ENCODE results near the gene DPF3. TPM values are rescaled to one million over a fixed set of nuclear protein-coding genes. Genes with fewer than 3 reads are reported as not detected.

DPF3 gene
- total and polyA plus RNA-seq, 4 donors = 0.17 to 3.9 (median 0.52) TPM

GRCh38 chr14:72633551-72633950 is 260.4 kb downstream of the DPF3 start:
- H3K4me3 ChIP-seq = no peak overlapping the region
- ATAC-seq (ENCODE audit: insufficient read depth, low FRiP score) (no peak), DNase-seq (peak in 1 of 3 donors; percentile 3)
- no peak for TF ChIP-seq CTCF (IDR thresholded peaks at IDR 0.05; ENCODE audit: control extremely low read depth, extremely low read depth)
- no peaks in the 10 kb centered on the region for H3K36me3 ChIP-seq (ENCODE audit: control insufficient read depth in 4 of 4, insufficient read depth in 4 of 4, low read length in 4 of 4)
- peaks cover 0 to 6% (median 0%) of the 10 kb centered on the region in 5 donors for H3K4me1 ChIP-seq (ENCODE audit: control insufficient read depth in 5 of 5, insufficient read depth in 5 of 5, low read length in 5 of 5)
- no peaks in the 10 kb centered on the region for H3K9me3 ChIP-seq (ENCODE audit: control insufficient read depth in 4 of 4, insufficient read depth in 3 of 4, low read length in 3 of 4)
- H3K9ac ChIP-seq (ENCODE audit: insufficient read depth in 1 of 2, low read length in 2 of 2) = no peak overlapping the region
- 84 to 90% methylated on average over 5 of the region's 5 CpGs for WGBS, 2 donors
- H3K27ac ChIP-seq (ENCODE audit: low read depth in 1 of 2, low read length in 1 of 2) = no peak overlapping the region
- H3K27me3 ChIP-seq (ENCODE audit: control insufficient read depth in 3 of 3, insufficient read depth in 3 of 3, low read length in 2 of 3) = no peaks in the 10 kb centered on the region

DNA sequence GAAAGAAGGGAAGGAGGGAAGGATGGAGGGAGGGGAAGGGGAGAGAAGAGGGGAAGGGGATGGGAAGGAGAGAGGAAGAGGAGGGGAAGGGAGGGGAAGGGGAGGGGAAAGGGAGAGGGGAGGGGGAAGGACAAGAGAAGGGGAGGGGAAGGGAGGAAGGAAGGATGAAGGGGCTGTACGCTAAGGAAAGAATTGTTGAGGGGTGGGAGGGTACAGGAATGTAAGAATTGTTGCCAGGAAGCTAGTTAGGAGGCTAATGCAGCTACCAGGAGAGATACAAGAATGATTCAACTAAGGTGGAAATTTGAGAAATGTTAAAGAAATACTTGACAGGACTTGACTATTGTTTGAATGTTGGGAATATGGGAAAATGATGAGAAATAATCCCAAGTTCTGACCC is 261.2 kb downstream of the DPF3 start:
- Histone ChIP-seq H3K27me3 (ENCODE audit: control insufficient read depth in 3 of 3, insufficient read depth in 3 of 3, low read length in 2 of 3) (no peaks in the 10 kb centered on the region), H3K9ac (ENCODE audit: insufficient read depth in 1 of 2, low read length in 2 of 2) (no peak overlapping the region), H3K27ac (ENCODE audit: low read depth in 1 of 2, low read length in 1 of 2) (no peak overlapping the region), H3K36me3 (ENCODE audit: control insufficient read depth in 4 of 4, insufficient read depth in 4 of 4, low read length in 4 of 4) (no peaks in the 10 kb centered on the region), H3K4me3 (no peak overlapping the region), H3K4me1 (ENCODE audit: control insufficient read depth in 5 of 5, insufficient read depth in 5 of 5, low read length in 5 of 5) (peaks cover 0 to 6% (median 0%) of the 10 kb centered on the region in 5 donors), H3K9me3 (ENCODE audit: control insufficient read depth in 4 of 4, insufficient read depth in 3 of 4, low read length in 3 of 4) (no peaks in the 10 kb centered on the region)
- ATAC-seq (ENCODE audit: insufficient read depth, low FRiP score) (no peak), DNase-seq (no peak)
- 47% methylated on average over 1 of the region's 1 CpG for WGBS, 2 donors
- no peak for TF ChIP-seq CTCF (IDR thresholded peaks at IDR 0.05; ENCODE audit: control extremely low read depth, extremely low read depth)

DNA sequence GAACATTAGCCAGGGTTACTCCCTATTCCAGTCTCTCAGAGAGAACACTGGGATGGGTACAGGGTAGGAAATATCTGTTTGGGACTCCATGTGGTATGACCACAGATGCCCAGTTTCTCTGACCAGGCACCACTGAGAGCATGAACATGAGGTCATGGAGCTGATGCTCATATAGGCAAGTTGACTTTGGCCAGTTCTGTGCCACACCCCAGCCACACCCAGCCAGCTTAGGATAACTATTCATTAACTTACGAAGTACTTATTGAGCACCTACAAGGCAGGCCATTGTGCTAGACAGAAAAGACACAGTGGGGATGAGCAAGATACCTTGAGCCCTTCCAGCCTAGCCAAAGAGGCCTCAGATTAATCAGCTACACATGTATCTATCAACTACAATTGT is 262.5 kb downstream of the DPF3 start:
- Histone ChIP-seq H3K4me1 (ENCODE audit: control insufficient read depth in 5 of 5, insufficient read depth in 5 of 5, low read length in 5 of 5) (peaks cover 0 to 6% (median 0%) of the 10 kb centered on the region in 5 donors), H3K27me3 (ENCODE audit: control insufficient read depth in 3 of 3, insufficient read depth in 3 of 3, low read length in 2 of 3) (no peaks in the 10 kb centered on the region), H3K9me3 (ENCODE audit: control insufficient read depth in 4 of 4, insufficient read depth in 3 of 4, low read length in 3 of 4) (peaks cover 0 to 2% (median 0%) of the 10 kb centered on the region in 4 donors), H3K4me3 (no peak overlapping the region), H3K9ac (ENCODE audit: insufficient read depth in 1 of 2, low read length in 2 of 2) (no peak overlapping the region), H3K36me3 (ENCODE audit: control insufficient read depth in 4 of 4, insufficient read depth in 4 of 4, low read length in 4 of 4) (no peaks in the 10 kb centered on the region), H3K27ac (ENCODE audit: low read depth in 1 of 2, low read length in 1 of 2) (no peak overlapping the region)
- DNase-seq = no peak
- no peak for ATAC-seq (ENCODE audit: insufficient read depth, low FRiP score)
- 94 to 97% methylated on average over 1 of the region's 1 CpG for WGBS, 2 donors
- no peak for TF ChIP-seq CTCF (IDR thresholded peaks at IDR 0.05; ENCODE audit: control extremely low read depth, extremely low read depth)

- no peak overlapping the region for H3K9ac ChIP-seq (ENCODE audit: insufficient read depth in 1 of 2, low read length in 2 of 2)
Measured at GRCh38 chr14:72630374-72630773, 263.5 kb downstream of the DPF3 start.

More at GRCh38 chr14:72630374-72630773, 263.5 kb downstream of the DPF3 start:
- Histone ChIP-seq H3K36me3 (ENCODE audit: control insufficient read depth in 4 of 4, insufficient read depth in 4 of 4, low read length in 4 of 4) (peaks cover 0 to under 1% (median 0%) of the 10 kb centered on the region in 4 donors), H3K27ac (ENCODE audit: low read depth in 1 of 2, low read length in 1 of 2) (no peak overlapping the region), H3K27me3 (ENCODE audit: control insufficient read depth in 3 of 3, insufficient read depth in 3 of 3, low read length in 2 of 3) (no peaks in the 10 kb centered on the region), H3K4me1 (ENCODE audit: control insufficient read depth in 5 of 5, insufficient read depth in 5 of 5, low read length in 5 of 5) (peaks cover 0 to 6% (median 0%) of the 10 kb centered on the region in 5 donors), H3K4me3 (no peak overlapping the region), H3K9me3 (ENCODE audit: control insufficient read depth in 4 of 4, insufficient read depth in 3 of 4, low read length in 3 of 4) (peaks cover 0 to 4% (median 0%) of the 10 kb centered on the region in 4 donors)
- DNase-seq = no peak
- WGBS, 2 donors = 92 to 93% methylated on average over 4 of the region's 4 CpGs
- TF ChIP-seq CTCF (IDR thresholded peaks at IDR 0.05; ENCODE audit: control extremely low read depth, extremely low read depth) = no peak
- no peak for ATAC-seq (ENCODE audit: insufficient read depth, low FRiP score)

Data from lung (tissue), 12 donors.